Measurements from ENCODE around the gene TBX19.
A peak's percentile ranks its signal among the peaks of the same experiment; 100 is the strongest.

TBX19 gene

GRCh38 chr1:168320149-168320548 lies 39.5 kb downstream of the TBX19 start:
- no peak overlapping the region for H3K27ac ChIP-seq (ENCODE audit: low read length)
- no peak overlapping the region for H3K4me3 ChIP-seq (ENCODE audit: low read length in 2 of 2)
- no peaks in the 10 kb centered on the region for H3K27me3 ChIP-seq (ENCODE audit: control insufficient read depth in 1 of 2, insufficient read depth in 2 of 2, low read length in 2 of 2)
- H3K9me3 ChIP-seq (ENCODE audit: control insufficient read depth in 2 of 2, low read length in 2 of 2) = no peaks in the 10 kb centered on the region
- H3K4me1 ChIP-seq (ENCODE audit: control insufficient read depth, insufficient read depth, low read length) = no peaks in the 10 kb centered on the region
- H3K9ac ChIP-seq (ENCODE audit: low read length in 2 of 2) = no peak overlapping the region
- no peaks in the 10 kb centered on the region for H3K36me3 ChIP-seq (ENCODE audit: control insufficient read depth in 2 of 2, insufficient read depth in 2 of 2, low read length in 2 of 2)

DNA sequence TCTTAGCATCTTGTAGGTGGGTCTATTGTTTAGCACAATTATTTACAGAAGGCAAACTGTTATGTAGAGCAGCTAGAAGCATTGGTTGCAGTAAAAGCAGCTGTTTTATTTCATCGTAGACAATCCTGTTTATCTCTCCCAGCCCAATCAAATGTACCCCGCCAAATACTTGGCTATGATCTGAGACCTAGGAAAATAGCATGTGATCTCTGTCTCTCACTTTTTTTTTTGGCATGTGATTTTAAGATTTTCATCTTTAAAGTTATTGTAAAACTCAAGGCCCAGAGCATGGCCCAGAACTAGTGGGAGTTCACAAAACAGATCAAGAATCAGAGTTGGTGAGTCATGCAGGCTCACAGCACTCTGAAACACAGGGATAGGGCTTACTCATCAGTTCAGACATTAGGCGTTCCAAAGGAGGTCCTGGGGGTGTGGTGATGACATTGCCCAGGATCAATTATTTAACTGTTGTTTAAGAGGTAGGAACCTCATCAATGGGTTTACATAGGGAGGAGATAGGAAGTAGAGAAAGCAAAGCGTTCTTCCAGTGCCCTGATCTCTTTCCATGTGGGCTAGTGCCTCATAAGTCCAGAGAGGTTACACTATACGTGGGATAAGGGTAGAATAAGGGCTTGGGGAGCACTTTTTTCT lies 40.2 kb downstream of the TBX19 start:
- no peaks in the 10 kb centered on the region for H3K9me3 ChIP-seq (ENCODE audit: control insufficient read depth in 2 of 2, low read length in 2 of 2)
- H3K9ac ChIP-seq (ENCODE audit: low read length in 2 of 2) = no peak overlapping the region
- no peaks in the 10 kb centered on the region for H3K36me3 ChIP-seq (ENCODE audit: control insufficient read depth in 2 of 2, insufficient read depth in 2 of 2, low read length in 2 of 2)
- no peaks in the 10 kb centered on the region for H3K27me3 ChIP-seq (ENCODE audit: control insufficient read depth in 1 of 2, insufficient read depth in 2 of 2, low read length in 2 of 2)
- H3K4me3 ChIP-seq (ENCODE audit: low read length in 2 of 2) = no peak overlapping the region
- H3K27ac ChIP-seq (ENCODE audit: low read length) = peak overlapping the region; percentile 25
- no peaks in the 10 kb centered on the region for H3K4me1 ChIP-seq (ENCODE audit: control insufficient read depth, insufficient read depth, low read length)

- no peaks in the 10 kb centered on the region for H3K36me3 ChIP-seq (ENCODE audit: control insufficient read depth in 2 of 2, insufficient read depth in 2 of 2, low read length in 2 of 2)
- no peak overlapping the region for H3K27ac ChIP-seq (ENCODE audit: low read length)
- no peak overlapping the region for H3K9ac ChIP-seq (ENCODE audit: low read length in 2 of 2)
- no peaks in the 10 kb centered on the region for H3K9me3 ChIP-seq (ENCODE audit: control insufficient read depth in 2 of 2, low read length in 2 of 2)
- no peaks in the 10 kb centered on the region for H3K27me3 ChIP-seq (ENCODE audit: control insufficient read depth in 1 of 2, insufficient read depth in 2 of 2, low read length in 2 of 2)
- no peaks in the 10 kb centered on the region for H3K4me1 ChIP-seq (ENCODE audit: control insufficient read depth, insufficient read depth, low read length)
- no peak overlapping the region for H3K4me3 ChIP-seq (ENCODE audit: low read length in 2 of 2)
Measured at GRCh38 chr1:168321945-168322344, 41.3 kb downstream of the TBX19 start.

- Histone ChIP-seq H3K4me1 (ENCODE audit: control insufficient read depth, insufficient read depth, low read length) (no peaks in the 10 kb centered on the region), H3K27me3 (ENCODE audit: control insufficient read depth in 1 of 2, insufficient read depth in 2 of 2, low read length in 2 of 2) (no peaks in the 10 kb centered on the region), H3K4me3 (ENCODE audit: low read length in 2 of 2) (no peak overlapping the region), H3K9ac (ENCODE audit: low read length in 2 of 2) (no peak overlapping the region), H3K9me3 (ENCODE audit: control insufficient read depth in 2 of 2, low read length in 2 of 2) (no peaks in the 10 kb centered on the region), H3K36me3 (ENCODE audit: control insufficient read depth in 2 of 2, insufficient read depth in 2 of 2, low read length in 2 of 2) (no peaks in the 10 kb centered on the region), H3K27ac (ENCODE audit: low read length) (no peak overlapping the region)
Measured at GRCh38 chr1:168324745-168325425, 44.2 kb downstream of the TBX19 start.

DNA sequence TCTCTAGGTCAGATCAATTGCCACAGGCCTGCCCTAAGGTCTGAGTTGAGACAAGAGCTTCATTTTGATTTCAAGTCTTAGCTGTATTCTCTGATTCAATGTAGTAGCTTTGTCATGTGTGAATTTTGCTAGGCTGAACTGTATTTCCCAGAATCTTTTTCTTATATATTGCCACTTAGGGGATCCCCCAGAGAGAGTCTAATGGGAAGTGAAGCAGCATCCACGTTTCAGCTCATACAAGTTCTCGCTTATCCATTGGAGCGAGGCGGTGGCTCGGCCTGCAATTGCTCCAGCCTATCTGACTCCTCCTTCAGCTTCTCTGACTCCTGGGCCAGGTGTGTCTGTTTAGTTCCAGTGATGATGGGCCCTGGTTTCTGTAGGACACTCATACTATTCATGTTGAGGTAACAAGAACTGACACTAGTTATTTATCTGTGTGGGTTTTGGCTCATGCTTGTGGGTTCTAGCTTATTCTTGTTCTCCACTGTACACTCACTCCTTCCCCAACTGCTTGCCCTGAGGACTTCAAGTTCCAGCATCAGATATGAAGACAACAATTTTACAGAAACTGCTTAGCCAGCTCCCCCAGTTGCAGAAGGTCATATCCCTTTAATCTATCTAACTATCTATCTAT lies 48.2 kb downstream of the TBX19 start:
- Histone ChIP-seq H3K27ac (ENCODE audit: low read length) (no peak overlapping the region), H3K27me3 (ENCODE audit: control insufficient read depth in 1 of 2, insufficient read depth in 2 of 2, low read length in 2 of 2) (no peaks in the 10 kb centered on the region), H3K9ac (ENCODE audit: low read length in 2 of 2) (no peak overlapping the region), H3K4me1 (ENCODE audit: control insufficient read depth, insufficient read depth, low read length) (no peaks in the 10 kb centered on the region), H3K36me3 (ENCODE audit: control insufficient read depth in 2 of 2, insufficient read depth in 2 of 2, low read length in 2 of 2) (no peaks in the 10 kb centered on the region), H3K4me3 (ENCODE audit: low read length in 2 of 2) (no peak overlapping the region), H3K9me3 (ENCODE audit: control insufficient read depth in 2 of 2, low read length in 2 of 2) (no peaks in the 10 kb centered on the region)

DNA sequence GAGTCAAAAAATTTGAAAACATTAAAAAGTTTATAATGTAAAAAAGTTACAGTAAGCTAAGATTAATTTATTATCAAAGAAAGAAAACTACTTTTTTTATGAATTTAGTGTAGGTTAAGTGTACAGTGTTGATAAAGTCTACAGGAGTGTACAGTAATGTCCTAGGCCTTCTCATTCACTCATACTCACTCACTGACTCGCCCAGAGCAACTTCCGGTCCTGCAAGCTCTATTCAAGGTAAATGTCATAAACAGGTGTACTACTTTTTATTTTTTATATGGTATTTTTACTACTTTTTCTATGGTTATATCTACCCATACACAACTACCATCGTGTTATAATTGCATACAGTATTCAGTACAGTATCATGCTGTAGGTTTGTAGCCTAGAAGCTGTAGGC lies 49.6 kb downstream of the TBX19 start:
- Histone ChIP-seq H3K36me3 (ENCODE audit: control insufficient read depth in 2 of 2, insufficient read depth in 2 of 2, low read length in 2 of 2) (no peaks in the 10 kb centered on the region), H3K4me1 (ENCODE audit: control insufficient read depth, insufficient read depth, low read length) (no peaks in the 10 kb centered on the region), H3K9ac (ENCODE audit: low read length in 2 of 2) (no peak overlapping the region), H3K27ac (ENCODE audit: low read length) (no peak overlapping the region), H3K9me3 (ENCODE audit: control insufficient read depth in 2 of 2, low read length in 2 of 2) (no peaks in the 10 kb centered on the region), H3K4me3 (ENCODE audit: low read length in 2 of 2) (no peak overlapping the region), H3K27me3 (ENCODE audit: control insufficient read depth in 1 of 2, insufficient read depth in 2 of 2, low read length in 2 of 2) (no peaks in the 10 kb centered on the region)

- H3K27me3 ChIP-seq (ENCODE audit: control insufficient read depth in 1 of 2, insufficient read depth in 2 of 2, low read length in 2 of 2) = no peaks in the 10 kb centered on the region
Measured at GRCh38 chr1:168331569-168331968, 50.9 kb downstream of the TBX19 start.

GRCh38 chr1:168333562-168334276 lies 53.0 kb downstream of the TBX19 start:
- Histone ChIP-seq H3K4me3 (ENCODE audit: low read length in 2 of 2) (no peak overlapping the region), H3K36me3 (ENCODE audit: control insufficient read depth in 2 of 2, insufficient read depth in 2 of 2, low read length in 2 of 2) (no peaks in the 10 kb centered on the region), H3K9me3 (ENCODE audit: control insufficient read depth in 2 of 2, low read length in 2 of 2) (no peaks in the 10 kb centered on the region), H3K27me3 (ENCODE audit: control insufficient read depth in 1 of 2, insufficient read depth in 2 of 2, low read length in 2 of 2) (no peaks in the 10 kb centered on the region), H3K9ac (ENCODE audit: low read length in 2 of 2) (no peak overlapping the region), H3K4me1 (ENCODE audit: control insufficient read depth, insufficient read depth, low read length) (no peaks in the 10 kb centered on the region), H3K27ac (ENCODE audit: low read length) (no peak overlapping the region)

More at GRCh38 chr1:168331569-168331968, 50.9 kb downstream of the TBX19 start:
- no peak overlapping the region for H3K27ac ChIP-seq (ENCODE audit: low read length)
- no peaks in the 10 kb centered on the region for H3K36me3 ChIP-seq (ENCODE audit: control insufficient read depth in 2 of 2, insufficient read depth in 2 of 2, low read length in 2 of 2)
- H3K4me3 ChIP-seq (ENCODE audit: low read length in 2 of 2) = no peak overlapping the region
- no peaks in the 10 kb centered on the region for H3K4me1 ChIP-seq (ENCODE audit: control insufficient read depth, insufficient read depth, low read length)
- no peaks in the 10 kb centered on the region for H3K9me3 ChIP-seq (ENCODE audit: control insufficient read depth in 2 of 2, low read length in 2 of 2)
- no peak overlapping the region for H3K9ac ChIP-seq (ENCODE audit: low read length in 2 of 2)

GRCh38 chr1:168335500-168335899 lies 54.8 kb downstream of the TBX19 start:
- Histone ChIP-seq H3K36me3 (ENCODE audit: control insufficient read depth in 2 of 2, insufficient read depth in 2 of 2, low read length in 2 of 2) (no peaks in the 10 kb centered on the region), H3K4me3 (ENCODE audit: low read length in 2 of 2) (no peak overlapping the region), H3K27me3 (ENCODE audit: control insufficient read depth in 1 of 2, insufficient read depth in 2 of 2, low read length in 2 of 2) (no peaks in the 10 kb centered on the region), H3K9me3 (ENCODE audit: control insufficient read depth in 2 of 2, low read length in 2 of 2) (no peaks in the 10 kb centered on the region), H3K9ac (ENCODE audit: low read length in 2 of 2) (no peak overlapping the region), H3K27ac (ENCODE audit: low read length) (no peak overlapping the region), H3K4me1 (ENCODE audit: control insufficient read depth, insufficient read depth, low read length) (no peaks in the 10 kb centered on the region)

DNA sequence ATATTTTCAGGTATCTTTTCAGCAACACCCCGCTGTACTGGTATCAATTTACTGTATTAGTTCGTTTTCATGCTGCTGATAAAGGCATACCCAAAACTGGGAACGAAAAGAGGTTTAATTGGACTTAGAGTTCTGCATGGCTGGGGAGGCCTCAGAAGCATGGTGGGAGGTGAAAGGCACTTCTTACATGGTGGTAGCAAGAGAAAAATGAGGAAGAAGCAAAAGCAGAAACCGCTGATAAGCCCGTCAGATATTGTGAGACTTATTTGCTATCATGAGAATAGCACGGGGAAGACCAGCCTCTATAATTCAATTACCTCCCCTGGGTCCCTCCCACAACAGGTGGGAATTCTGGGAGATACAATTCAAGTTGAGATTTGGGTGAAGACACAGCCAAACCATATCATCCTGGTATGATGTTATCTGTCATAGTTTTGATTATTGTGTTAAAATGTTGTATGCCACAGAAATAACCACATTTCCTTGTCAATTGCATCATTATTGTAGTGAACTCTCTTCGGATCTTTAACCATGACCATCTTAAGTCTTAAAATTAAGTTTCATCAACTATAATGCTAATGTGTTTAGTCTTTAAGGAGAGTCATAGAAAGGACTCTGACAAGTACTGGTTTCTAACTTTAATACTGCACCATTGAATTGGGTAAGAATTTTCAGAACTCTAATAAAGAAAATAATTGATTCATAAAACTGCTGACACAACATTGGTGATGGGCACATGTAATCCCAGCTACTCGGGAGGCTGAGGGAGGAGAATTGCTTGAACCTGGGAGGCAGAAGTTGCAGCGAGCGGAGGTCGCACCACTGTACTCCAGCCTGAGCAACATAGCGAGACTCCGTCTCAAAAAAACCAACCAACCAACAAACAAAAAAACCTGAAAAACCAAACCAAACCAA lies 58.2 kb downstream of the TBX19 start:
- peaks cover 0 to 5% of the 10 kb centered on the region in 2 donors for H3K9me3 ChIP-seq (ENCODE audit: control insufficient read depth in 2 of 2, low read length in 2 of 2)
- peaks cover 4% of the 10 kb centered on the region for H3K4me1 ChIP-seq (ENCODE audit: control insufficient read depth, insufficient read depth, low read length)
- H3K27me3 ChIP-seq (ENCODE audit: control insufficient read depth in 1 of 2, insufficient read depth in 2 of 2, low read length in 2 of 2) = no peaks in the 10 kb centered on the region
- H3K36me3 ChIP-seq (ENCODE audit: control insufficient read depth in 2 of 2, insufficient read depth in 2 of 2, low read length in 2 of 2) = no peaks in the 10 kb centered on the region
- no peak overlapping the region for H3K27ac ChIP-seq (ENCODE audit: low read length)
- H3K9ac ChIP-seq (ENCODE audit: low read length in 2 of 2) = no peak overlapping the region
- no peak overlapping the region for H3K4me3 ChIP-seq (ENCODE audit: low read length in 2 of 2)
